NCI-H1092 treated with DMSO at 0.1 percent for 48 hours (cell line): ENCODE results near the gene TMCC2.
"Not testable (repeated sequence)": the region's sequence is repeated elsewhere in the genome, so short reads cannot be mapped to it uniquely, and the experiment has no call there.

Source experiments
- DNase-seq: peaks from one replicate; lab custom pipeline; 2025; lab: John Stamatoyannopoulos, UW

Gene TMCC2, protein sequence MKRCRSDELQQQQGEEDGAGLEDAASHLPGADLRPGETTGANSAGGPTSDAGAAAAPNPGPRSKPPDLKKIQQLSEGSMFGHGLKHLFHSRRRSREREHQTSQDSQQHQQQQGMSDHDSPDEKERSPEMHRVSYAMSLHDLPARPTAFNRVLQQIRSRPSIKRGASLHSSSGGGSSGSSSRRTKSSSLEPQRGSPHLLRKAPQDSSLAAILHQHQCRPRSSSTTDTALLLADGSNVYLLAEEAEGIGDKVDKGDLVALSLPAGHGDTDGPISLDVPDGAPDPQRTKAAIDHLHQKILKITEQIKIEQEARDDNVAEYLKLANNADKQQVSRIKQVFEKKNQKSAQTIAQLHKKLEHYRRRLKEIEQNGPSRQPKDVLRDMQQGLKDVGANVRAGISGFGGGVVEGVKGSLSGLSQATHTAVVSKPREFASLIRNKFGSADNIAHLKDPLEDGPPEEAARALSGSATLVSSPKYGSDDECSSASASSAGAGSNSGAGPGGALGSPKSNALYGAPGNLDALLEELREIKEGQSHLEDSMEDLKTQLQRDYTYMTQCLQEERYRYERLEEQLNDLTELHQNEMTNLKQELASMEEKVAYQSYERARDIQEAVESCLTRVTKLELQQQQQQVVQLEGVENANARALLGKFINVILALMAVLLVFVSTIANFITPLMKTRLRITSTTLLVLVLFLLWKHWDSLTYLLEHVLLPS

DNA sequence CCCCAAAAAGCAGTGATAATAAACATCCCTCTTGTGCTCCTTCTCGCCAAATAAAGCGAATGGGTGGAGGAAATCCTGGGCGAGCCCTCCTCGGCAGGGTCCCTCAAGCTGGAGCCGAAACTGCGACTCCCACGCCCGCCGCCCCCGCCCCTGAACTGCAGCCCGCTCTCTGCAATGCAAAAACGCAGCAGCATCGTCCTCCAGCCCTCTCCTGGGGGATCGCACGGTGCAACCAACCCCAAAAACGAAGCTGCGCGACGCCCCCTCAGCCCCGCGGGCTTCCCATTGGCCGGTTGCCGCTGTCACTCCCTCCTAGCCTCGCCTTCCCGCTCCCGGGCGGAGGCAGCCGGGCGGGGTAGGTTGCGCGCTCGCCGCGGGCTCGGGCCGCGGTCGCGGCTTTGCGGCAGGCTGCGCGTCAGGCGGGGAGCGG is at the start of gene TMCC2:
Gene TMCC2, plus strand, starts transcription at position 363 of the 430 bp plus-strand sequence. CDS start 619 bp downstream, outside the sequence.
- DNase-seq: peak; percentile 95

DNA sequence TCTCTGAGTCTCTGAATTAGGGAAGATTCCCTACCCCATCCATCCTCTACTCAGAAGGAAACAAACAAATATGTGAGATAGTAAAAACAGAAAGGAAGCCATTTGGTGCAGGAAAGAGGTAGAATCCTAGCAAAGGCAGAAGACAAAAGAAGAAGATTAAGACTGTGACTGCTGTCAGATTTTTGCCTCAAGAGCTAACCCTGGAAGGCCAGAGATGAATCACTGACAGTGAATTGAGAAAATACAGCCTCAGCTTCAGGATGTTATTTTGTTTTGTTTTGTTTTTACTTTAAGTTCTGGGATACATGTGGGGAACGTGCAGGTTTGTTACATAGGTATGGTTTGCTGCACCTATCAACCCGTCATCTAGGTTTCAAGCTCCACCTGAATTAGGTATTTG is 47.9 kb upstream of the TMCC2 start:
- no peak for DNase-seq

DNA sequence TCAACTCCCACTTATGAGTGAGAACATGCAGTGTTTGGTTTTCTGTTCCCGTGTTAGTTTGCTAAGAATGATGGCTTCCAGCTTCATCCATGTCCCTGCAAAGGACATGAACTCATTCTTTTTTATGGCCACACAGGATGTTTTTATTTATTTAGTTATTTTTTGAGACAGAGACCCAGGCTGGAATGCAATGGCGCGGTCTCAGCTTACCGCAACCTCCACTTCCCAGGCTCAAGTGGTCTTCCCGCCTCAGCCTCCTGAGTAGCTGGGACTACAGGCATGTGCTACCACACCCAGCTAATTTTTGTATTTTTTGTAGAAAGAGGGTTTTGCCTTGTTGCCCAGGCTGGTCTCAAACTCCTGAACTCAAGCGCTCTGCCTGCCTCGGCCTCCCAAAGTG is 47.4 kb upstream of the TMCC2 start:
- DNase-seq: not testable (repeated sequence)

DNA sequence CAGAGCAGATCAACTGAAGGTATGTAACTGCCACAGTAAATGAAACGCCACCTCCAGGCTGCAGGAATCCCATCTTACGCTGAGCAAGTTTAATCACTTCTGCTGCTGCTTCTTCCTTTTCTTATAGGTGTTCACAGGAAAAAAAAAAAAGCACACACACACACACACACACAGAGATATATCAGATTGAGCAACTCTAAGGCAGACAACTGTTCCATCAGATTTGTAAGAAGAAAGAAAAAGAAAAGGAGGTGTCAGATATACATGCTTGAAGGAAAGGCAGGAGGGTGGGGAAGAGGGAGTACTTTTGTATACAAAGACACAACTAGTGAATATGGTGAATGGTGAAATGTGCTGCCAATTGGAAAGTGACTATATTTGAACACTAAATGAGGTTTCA is 44.8 kb upstream of the TMCC2 start:
- DNase-seq: no peak

DNA sequence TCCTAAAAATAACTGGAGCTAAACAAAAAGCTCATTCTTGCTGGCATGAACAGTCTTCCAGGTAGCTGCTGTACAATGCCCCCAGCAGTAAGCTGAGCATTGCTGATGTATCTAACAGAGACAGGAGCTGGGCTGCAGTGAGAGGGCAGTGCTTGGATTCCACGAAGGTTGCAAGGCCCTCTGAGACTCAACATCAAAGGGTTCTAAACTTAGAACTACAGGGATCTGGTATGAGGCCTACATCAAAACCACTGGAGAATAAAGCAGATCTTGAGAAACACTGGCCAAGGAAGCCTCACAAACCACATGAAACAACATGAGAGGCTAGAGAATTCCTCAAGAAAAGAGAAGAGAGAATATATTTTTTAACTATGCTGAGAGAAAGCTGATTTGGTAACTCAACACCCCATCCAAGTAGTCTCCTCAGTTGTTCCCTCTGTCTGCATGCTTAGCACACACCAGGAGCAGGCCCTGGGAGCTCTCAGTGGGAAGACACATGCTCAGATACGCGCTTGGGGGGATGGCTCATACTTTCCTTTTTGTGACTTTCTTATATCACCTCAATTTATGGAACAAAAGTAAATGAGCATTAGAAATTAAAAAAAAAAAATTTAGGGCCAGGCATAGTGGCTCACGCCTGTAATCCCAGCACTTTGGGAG is 43.9 kb upstream of the TMCC2 start:
- DNase-seq: no peak

DNA sequence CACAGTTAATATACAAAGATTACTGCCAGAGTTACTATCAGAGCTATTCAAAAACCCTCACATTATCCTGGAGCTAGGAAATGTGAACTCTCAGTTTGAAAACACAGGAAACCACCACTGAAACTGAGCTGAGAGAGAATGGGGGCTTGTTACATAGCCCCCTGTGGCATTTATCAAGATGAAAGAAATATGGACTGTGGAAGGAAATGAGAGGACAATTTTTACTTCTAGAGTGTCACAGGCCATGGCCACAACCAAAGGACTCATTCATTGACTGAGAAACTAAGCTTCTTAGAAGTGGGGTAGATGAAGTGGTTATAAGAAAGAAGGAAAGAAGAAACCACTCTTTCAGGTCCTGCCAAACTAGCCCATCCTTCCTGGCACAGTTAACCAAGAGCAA is 41.6 kb upstream of the TMCC2 start:
- DNase-seq: no peak

DNA sequence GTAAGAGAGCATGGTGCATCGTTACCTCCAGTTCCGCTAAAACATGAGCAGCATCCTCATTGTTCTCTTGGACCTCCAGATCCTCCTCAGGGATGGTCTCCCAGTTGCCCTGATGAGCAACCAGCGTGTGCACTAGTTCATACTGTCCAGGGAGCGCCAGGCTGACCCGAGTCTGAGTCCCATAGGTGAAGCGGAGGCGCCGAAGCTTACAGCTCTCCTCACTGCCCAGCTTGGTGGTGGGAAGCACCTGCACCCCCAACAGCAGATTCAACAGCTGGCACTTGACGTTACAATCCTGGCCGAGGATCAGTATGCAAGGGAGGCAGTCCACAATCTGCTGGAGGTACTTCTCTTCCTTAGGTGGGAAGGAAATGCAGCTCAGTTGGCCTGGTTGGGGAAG is 40.3 kb upstream of the TMCC2 start:
- DNase-seq: no peak

DNA sequence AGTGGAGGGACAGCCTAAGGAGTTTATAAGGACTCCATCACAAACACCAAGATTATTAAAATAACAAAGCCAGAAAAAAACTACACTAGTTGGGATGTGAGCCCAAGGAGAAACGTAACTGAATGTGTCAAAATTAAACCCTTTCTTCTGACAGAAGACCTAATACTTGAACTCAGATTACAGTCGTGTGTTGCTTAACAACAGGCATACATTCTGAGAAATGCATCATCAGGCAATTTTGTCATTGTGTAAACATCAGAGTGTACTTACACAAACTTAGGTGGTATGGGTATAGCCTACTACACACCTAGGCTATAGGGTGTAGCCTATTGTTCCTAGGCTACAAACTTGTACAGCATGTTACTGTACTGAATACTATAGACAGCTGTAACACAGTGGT is 39.6 kb upstream of the TMCC2 start:
- no peak for DNase-seq

DNA sequence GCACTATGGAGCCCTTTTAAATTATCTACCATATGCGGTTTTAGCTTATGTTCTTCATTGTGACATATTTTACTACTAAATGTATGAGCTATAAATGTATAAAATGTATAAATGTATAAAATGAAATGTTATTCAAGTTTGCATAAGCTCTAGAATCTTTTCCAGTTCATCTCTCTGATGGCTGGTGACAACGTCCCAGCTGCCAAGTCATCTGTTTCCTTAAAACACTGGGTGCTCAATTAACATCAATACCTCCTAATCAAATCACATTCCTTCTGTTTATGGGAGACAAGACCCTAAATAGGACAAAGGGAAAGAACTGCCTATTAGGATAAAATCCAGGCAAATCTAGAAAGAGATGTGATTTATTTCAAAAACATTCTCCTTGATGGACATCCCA is 39.1 kb upstream of the TMCC2 start:
- DNase-seq: no peak

DNA sequence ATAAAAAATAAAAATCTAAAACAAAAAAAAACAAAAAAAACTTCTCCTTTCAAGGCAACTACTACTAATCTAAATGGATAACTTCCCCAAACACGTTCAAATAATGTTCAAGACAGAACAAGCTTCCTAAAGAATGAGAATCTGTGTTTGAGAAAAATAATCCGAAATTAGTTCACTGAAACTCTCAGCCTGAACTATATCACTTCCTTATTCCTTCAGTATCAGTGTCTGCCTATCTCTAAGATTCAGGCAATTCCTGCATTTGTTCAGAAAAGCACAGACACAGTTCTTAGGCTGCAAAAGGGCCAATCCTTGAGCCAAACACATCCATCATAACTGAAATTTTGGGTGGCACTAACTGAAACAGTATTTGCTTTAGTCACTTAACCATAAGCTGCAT is 38.6 kb upstream of the TMCC2 start:
- DNase-seq: no peak

DNA sequence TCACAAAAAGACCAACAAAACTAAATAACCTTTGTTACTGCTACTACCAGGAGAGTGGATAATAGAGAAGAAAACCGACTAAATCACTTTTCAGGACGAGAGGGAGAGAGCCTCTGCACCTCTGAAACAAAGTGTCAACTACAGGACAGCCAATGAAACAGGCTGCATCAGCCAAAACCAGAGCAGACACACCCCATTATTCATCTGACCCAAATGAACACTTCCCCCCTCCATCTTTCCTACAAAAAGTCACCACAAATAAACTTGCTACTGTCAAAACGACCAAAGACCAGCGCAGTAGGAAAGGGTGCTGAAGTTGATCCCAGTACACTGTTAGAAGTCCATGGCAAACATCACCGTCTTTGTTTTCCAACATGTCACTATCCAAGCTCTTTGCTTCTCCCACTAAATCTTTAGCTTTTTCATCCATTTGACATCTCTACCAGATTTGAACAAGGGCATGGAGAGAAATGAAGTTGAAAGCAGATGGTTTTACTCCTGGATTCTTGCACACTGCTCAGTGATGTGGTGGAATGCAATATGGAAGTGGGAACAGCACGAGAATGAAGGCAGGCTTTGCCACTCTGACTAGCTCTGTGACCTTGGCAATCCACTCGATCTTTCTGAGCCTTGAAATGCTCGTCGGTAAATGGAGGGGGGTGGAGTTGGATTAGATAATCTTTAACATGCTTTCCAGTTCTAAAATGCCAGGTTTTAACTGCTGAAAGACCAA is 36.7 kb upstream of the TMCC2 start:
- no peak for DNase-seq

DNA sequence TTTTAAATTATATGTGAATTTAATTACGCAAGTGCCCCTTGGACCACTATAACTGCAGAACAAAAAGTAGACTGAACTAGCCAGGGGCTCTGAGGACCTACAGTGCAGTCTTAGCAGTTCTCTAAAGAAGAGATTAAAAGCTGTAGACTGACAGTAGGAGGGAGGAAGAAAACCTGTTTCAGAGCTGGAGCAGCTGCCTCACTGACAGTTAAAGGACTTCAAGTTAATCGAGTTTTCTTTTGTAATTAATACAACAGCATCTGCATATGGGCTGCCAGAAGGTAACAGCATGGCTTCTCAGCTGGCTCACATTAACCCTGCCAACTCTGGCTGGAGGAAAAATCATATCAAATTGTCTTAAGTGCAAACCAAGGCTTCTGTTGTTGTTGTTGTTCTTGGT is 36.1 kb upstream of the TMCC2 start:
- DNase-seq: no peak

DNA sequence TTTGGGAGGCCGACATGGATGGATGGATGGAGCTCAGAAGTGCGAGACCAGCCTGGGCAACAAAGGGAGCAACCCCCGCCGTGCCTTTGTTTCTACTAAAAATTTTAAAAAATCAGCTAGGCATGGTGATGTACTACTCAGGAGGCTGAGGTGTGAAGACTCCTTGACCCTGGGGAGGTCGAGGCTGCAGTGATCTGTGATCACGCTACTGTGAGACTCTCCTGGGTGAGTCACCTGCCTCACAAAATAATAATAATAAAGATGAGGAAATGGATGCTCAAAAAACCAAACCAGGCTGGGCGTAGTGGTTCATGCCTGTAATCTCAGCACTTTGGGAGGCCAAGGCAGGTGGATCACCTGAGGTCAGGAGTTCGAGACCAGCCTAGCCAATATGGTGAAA is 35.5 kb upstream of the TMCC2 start:
- DNase-seq: no peak

DNA sequence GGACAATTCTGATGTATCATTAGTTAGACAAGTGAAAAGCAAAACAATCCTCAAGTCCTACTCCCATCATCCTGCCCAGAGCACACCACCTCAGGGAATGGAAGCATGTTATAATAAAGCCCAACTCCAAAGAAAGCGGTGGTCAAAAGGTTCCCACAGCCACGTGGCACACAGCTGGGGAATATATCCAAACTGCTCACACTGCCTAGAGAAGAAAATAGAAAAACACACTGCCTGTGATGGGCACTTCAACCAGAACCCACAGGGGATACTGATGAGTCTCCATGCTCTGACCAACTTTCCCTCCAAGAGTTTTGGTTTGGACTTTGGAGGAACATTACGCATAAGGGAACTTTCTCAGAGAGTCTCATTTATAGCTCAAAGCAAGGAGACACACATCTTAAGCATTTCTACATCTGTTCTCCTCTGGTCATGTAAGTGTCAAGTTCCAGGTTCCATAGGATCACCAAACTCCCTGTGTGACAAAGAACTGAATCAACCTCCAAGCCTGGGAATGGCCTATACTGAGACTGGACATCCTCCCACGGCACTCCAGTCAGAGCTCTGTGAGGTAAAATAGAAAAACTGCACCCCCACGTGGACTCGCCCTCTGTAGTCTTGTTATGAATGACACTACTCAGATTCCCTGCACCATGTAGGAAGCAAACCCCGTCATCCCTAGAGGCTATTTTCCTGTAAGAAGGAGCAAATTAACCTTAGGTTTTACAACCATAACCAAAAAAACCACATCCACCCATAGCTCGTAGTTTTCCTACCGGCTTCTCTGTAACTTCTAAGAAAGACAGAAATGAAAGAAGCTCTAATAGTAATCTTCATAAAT is 28.4 kb upstream of the TMCC2 start:
- no peak for DNase-seq

DNA sequence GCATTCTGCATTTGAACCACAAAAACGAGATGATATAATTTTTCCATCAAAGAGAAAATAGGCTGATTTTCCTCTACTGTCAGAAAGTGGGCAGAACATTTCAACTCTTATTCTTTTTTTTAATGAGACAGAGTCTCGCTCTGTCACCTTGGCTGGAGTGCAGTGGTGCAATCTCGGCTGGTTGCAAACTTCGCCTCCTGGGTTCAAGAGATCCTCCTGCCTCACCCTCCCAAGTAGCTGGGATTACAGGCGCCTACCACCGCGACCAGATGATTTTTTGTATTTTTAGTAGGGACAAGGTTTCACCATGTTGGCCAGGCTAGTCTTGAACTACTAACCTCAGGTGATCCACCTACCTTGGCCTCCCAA is 27.8 kb upstream of the TMCC2 start:
- no peak for DNase-seq

DNA sequence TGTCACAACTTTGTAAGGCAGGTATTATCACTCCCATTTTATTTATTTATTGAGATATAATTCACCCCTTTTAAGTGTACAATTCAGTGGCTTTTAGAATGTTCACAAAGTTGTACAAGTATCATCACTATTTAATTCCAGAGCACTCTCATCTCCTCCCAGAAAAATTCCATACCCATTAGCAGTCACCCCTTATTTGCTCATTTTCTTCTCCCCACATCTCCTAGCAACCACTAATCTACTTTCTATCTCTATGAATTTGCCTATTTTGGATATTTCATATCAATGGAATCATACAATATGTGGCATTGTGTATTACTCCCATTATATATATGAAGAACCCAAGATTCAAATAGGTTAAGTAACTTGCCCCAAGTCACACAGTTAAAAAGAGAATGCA is 23.2 kb upstream of the TMCC2 start:
- no peak for DNase-seq

DNA sequence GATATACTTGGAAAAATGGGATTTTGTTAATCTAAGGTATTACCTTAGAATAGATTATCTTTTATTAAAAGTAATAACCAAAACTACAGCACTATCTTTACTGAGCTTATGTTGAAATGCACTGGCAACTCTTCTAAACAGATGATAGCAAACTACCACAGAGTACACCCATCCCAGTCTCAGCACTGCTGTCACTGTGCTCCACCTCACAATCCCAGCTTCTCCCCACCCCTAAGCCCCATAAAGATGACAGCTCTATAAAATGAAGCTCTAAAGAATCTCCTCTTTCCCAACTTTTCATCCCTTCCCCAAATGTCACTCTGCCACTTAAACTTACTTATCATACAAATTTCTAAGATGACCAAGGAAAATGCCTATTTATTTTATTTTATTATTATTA is 22.7 kb upstream of the TMCC2 start:
- no peak for DNase-seq

DNA sequence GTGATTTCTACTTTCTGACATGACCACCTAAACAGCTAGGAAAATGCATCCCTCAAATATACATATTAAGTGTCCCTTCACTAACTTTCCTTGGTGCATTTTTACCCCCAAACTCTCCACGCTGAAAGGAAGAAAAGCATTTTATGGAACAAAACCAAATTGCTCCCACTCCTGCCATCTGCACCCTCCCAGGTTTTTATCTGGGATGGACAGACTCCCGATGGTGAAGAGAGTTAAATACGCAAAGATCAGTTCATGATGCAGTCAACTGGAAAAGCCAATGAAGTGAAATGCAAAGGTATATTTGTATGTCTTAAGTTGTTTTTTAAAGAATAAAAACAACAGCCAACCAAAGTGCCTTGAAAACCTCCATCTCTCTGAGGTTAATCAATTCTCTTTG is 18.9 kb upstream of the TMCC2 start:
- no peak for DNase-seq

DNA sequence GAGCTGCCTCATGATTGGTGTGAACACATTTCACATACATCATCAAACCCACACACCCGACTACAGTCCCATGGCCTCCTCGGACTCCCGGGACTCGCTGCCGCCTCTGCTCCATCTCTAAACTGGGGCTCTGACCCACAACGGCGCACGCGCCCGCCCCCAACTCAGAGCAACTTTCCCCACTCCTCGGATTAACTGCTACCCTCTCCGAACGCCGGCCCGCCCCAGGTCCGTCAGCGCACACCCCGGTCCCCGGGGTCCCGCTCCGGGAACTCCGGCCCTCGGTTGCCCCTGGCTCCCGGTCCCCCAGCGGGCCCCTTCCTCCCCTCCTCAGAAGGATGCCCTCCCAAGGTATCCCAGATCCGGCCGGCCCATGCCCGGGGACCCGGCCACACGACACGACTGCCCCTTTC is 17.0 kb upstream of the TMCC2 start:
- no peak for DNase-seq

DNA sequence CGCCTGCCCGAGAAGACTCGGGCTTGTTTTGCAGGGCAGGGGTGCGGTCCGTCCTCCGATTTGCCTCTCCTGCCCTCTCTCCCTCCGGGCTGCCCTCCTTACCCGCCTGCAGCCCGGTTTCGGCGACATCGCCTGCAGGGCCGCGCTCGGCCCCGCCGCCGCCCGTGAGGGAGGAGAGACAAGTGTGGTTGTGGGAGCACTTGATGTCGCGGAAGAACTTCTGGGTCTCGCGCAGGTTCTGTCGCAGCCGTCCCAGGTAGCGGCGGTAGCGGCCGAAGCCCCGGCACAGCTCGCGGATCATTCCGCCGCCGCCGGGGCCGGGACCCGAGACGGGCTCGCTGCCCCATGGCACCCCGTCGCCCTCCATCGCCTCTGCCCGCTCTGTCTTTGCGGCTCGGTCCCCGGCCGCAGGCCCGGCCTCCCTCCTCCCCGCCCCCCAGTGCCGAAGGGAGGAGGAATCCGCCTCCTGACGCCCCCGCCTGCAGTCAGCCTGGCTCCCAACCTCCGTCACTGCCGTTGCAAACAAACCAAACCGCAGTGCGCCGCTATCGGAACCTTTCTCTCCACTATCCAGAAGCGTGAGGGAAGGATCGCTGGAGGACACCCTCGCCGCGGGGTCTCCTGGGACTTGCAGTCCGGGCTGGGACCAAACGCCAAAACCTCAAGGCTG is 16.4 kb upstream of the TMCC2 start, which contains the start of gene DSTYK:
Gene DSTYK, minus strand, starts transcription at position 534 of the 670 bp plus-strand sequence. Its CDS starts 167 bp downstream, at position 367.
- DNase-seq: peak; percentile 97
